DMS153 (cell line): ENCODE measurements around the gene TRMT44.

Experiments
- DNase-seq: peaks from one replicate; lab custom pipeline; 2025; lab: John Stamatoyannopoulos, UW

Gene TRMT44

DNA sequence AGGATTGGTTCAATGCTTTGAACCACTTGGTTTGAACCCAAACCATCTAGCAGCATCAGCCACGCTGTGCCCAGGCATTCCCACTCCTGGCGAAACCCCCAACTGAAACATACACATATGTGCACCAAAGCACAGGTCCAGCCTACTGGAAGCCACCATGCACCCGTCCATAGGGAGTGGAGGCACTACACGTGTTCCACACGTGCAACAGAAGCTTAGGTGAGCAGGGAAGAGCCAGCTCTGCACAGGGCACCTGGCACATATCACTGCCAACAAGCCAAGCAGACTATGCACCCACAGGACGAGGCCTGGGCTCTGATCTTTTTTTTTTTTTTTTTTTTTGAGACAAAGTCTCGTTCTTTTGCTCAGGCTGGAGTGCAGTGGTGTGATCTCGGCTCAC lies 73.4 kb downstream of the TRMT44 start:
- DNase-seq: no peak

DNA sequence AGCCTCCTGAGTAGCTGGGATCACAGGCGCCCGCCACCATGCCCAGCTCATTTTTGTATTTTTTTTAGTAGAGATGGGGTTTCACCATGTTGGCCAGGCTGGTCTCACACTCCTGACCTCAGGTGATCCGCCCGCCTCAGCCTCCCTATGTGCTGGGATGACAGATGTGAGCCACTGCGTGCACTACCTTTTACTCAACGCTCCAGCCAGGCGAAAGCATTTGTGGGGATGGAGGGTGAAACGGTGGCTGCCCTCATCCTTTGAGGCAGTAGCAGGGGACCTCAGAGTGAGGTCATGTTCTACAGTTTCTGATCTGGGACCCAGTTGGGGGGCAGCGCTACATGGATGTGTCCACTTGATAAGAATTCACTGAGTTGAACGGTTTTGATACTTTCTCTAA lies 73.8 kb downstream of the TRMT44 start:
- no peak for DNase-seq

DNA sequence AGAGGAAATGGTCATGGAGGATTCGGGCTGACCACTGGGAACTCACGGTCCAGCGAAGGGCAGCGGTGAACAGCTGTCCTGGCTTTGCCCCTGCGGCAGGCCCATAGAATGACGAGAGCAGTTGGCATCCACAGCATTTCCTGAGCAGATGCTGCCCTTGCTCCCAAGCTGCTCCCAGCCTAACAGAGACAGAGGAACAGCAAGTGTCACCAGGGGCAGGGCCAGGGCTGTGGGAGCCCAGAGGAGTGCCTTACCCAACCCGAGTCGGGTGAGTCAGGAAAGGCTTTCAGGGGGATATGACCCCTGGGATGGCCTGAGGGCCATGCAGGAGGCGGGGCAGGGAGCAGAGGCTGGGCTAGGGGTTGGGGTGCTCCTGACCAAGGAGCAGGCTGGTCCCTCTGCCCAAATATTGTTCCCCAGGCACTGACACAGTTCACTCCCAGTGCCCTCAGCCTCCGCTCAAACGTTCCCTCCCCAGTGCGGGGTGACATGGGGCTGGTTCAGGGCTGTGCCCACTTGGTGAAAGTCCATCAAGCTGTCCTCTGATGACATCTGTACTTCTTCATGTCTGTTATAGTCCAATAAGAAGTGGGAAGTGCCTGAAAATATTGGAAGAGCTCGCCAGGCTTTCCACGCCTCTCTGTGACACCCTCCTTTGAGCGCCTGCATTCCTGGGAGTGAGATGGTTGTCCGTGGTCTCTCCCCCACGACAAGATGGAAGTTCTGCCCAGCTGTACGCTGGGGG lies 74.9 kb downstream of the TRMT44 start:
- DNase-seq: no peak

DNA sequence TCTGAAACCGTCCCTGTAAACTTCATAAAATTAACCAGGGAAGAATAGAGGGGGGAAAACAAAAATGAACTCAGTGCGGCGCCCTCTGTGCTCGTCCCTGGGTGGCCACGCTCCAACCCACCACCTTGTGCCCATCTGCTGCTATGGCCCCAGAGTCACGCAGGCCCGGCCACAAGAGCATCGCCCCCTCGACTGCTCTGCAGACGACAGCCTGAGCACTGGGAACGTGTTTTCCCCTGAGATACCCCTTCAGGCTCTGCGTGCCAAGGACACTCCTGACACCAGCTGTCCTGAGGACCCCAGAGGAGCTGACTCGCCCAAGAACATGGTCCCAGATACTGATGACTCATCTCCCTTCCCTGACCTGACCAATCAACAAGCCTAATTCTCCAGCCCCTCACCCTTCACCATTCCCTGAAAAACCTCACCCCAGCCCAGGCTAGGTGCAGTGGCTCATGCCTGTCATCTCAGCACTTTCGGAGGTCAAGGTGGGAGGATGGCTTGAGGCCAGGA lies 75.5 kb downstream of the TRMT44 start:
- DNase-seq: no peak

DNA sequence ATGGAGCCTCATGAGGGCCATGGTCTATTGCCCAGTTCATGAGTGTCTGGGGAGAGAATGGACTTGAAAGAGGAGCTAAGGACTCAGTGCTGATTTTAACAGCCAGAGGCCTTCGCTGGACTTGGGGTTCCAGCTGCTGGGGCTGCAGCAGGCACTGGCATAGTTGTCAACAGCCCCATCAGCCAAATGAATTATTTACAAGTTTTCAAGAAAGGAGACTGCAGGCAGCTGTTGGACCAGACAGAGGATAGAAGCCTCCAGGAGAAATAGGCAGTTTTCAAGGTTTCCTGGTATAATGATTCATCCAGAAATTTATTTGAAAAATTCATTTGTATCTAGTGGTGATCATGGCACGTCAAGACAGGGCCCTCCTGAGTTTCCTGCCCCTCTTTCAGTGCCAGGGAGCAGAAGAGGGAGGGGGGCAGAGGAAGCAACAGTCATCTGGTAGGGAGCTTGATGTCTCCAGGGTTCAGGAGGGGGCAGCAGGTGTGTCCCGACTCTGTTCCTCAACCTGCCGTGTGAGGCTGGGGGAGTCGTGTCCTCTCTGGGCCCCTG lies 76.5 kb downstream of the TRMT44 start:
- DNase-seq: no peak

DNA sequence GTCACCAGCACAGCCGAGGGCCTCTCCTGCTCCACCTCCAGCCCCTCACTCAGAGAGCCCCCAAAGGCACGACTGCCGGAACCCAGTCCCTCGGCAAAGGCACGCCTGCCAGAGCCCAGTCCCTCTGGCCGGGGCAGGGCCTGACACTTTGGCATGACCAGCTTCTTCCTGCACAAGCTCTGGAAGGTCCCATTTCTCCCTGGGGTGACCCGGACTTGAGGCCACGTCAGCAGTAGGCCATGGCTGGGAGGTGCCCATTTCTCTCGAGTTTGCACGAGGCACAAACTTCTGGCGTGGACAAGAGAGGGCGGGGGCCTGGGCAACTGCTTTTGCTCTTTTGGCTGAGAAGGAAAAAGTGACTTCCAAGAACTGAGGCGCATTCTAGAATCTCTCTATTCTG lies 77.4 kb downstream of the TRMT44 start:
- DNase-seq: no peak

DNA sequence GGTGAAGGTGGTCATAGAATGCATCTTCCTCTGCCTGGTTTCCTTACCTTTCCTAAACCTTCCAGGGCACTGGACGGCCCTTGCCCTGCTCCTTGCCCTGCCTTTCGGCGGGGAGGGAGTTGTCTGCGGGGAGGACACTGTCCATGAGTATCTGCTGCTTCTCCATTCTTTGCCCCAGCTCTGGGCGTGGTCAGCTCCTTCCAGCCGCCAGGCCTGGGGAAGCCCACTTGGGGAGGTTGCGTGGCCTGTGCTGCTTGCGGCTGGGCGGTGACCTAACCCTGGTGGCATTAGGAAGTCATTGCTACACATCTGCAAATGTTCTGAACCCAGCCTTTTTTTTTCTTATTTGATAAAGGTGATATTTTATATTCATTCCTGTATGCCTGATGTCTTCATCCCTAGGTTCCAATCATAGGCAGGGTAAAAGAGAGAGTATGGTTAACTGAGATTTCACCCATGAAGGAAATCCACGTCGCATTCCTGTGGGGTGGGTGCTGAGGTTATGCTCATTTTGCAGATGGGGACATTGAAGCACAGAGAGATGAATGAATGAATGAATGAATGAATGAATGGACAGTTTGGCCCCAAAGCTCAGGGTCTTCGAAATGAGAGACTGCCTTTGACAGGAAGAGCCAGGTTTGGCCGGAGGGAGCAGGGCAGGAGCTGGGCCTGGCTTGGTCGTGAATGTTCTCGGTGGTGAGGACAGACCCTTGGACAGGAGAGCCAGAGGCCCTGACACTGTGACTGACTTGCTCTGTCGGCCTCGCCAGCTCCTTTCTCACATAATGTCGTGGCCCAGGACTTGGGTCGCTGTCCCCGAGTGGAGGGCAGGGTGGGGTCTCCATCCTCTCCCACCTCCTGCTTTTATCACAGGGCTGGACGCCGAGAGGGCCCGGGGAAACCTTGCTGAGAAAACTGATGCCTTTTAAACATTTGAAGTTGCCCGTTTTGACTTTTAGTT lies 81.9 kb downstream of the TRMT44 start:
- DNase-seq: no peak

DNA sequence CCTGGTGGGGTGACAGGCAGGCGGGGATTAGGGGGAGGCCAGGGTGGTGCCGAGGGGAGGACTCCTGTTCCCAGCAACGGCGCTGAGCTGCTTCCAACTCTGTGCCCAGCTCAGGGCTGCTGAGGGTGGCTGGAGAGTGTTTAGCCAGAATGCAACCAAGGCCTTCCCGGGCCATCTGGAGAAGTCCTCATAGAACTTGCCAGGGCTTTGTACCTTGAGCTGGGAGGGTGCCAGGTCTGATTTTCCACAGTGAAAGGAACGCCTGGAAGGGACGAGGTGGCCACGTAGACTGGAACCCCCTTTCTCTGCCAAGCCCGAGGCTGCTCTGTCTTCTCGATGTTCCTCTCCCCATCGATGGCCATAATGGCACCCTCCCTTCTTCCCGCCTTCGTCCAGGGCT lies 82.6 kb downstream of the TRMT44 start:
- no peak for DNase-seq

DNA sequence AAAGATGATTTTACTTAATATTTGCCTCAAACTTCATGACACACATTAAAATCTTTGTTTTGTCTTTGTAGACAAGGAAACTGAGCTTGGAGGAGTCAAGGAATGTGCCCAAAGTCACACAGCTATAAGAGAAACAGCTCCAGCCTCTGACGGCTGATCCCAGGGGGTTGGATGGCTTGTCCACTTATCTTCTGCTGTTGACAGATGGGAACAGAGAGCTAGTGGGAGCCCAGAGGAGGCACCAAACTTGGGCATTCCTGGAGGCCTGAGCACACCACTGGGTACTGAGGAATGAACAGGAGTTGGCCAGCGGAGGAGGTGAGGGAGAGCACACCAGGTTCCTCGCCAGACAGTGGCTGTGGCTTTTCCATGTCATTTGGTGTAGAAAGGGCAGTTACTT lies 83.2 kb downstream of the TRMT44 start:
- no peak for DNase-seq

DNA sequence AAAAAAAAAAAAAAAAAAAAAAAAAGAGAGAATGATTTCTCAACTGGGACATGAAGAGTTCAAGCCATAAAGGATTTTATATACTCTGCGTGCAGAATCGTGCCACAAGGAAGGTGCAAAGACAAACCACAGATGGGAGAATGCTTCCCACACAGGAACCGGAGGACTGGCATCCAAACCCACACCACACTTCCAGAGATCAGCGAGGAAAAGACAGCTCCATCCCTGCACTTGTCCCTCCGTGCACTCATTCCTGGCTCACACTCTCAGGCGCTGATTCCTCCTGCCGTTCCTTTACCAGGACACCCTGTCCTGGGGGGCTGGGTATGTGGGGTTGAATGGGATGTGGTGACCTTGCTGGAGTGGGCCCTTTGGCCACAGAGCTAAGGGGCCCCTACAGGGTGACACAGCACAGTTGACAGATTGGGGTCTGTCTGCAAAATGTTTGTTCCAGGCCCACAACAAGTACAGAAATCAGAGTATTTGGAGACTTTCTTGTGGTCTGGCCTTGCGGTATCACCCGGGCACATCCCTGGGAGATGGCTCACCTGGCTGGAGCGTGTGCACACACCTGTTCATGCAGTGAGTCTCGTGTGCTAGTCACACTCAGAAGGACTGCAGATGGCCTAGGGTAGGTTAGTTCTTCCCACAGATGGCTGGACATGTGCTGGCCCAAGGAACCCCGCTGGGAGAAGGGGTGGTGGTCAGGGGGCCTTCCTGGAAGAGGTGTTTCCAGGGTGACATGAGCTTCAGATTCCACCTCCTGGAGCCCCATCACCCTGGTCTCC lies 84.2 kb downstream of the TRMT44 start:
- DNase-seq: no peak

DNA sequence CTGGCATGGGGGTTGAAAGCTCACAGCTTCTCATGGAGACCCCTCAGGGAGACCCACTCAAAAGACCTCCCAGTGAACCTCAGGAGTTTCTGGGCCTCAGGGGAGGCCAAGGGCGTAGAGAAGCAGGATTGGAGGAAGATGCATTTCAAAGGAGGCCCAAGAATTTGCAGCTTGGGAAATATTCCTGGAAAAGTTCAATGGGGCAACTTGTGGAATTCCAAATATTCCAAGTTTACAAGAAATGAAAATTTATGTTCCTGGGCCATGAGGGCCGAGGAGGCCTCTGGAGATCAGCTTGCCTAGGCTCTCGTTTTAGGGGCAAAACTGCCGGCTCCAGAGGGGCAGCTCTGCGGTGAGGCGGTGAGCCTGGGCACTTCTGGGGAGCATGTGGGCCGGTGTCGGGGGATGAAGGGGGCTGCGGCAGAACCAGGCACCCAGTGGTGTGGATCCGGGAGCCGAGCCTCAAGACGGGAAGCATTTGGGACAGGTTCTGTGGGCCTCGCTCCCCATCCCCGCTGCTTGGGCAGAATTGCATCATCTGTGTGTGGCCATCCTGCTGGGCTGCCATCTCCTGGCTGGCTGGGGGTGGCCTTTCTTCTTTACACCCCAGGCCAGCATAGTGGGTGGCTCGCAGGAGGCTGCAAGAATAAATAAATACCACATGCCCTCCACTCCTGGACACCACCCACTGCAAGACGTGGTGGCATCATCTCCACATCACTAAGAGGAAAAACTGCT lies 85.0 kb downstream of the TRMT44 start:
- no peak for DNase-seq
